ENCODE data around the gene TUBA8.
"Not testable (repeated sequence)": the region's sequence is repeated elsewhere in the genome, so short reads cannot be mapped to it uniquely, and the experiment has no call there.

Gene TUBA8

GRCh38 chr22:18155546-18155945 is 44.9 kb downstream of the TUBA8 start:
- not testable (repeated sequence) for H3K4me1 ChIP-seq (ENCODE audit: insufficient read depth, low read length); H3K27ac ChIP-seq (ENCODE audit: low read depth, low read length); H3K9ac ChIP-seq (ENCODE audit: low read depth, low read length); H3K4me3 ChIP-seq (ENCODE audit: low read length); H3K9me3 ChIP-seq (ENCODE audit: insufficient read depth, low read depth, low read length); H3K36me3 ChIP-seq (ENCODE audit: insufficient read depth, low read length); H3K27me3 ChIP-seq (ENCODE audit: insufficient read depth, low read length)
- WGBS = 97% methylated on average over 34 of the region's 34 CpGs

DNA sequence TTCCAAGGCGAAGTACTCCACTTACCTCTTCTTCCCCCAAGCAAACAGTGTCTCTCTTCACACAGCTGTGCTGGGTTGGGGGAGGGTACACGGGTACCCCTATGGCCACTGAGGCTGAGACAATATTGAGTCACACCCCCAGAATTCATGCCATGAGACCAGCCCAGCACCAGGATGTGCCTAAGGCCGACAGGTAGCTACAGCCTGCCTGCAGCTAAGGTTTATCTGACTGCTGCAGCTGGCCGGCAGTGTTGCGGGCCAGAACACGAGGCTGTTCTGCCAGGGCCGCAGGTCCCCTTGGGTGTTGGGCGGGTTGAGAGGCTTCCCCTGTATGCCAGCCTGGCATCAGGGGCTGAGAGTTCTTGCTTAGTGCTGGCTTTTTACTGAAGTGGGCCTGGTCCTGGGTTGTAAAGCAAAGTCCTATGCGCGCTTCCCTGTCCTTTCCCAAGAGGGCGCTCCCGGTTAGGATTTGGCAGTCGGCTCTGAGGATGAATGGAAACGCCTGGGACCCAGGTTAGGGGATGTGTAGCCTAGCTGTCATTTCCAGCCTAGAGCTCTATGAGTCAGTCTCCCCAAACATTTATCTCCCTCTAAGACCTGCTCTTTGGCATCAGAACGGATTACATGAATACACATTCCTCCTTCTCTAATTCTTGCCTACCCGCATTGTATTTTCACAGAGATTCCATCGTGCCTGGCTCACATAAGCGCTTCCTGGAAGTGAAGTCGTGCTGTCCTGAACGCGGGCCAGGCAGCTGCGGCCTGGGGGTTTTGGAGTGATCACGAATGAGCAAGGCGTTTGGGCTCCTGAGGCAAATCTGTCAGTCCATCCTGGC is 46.5 kb downstream of the TUBA8 start:
- Histone ChIP-seq H3K4me1 (ENCODE audit: insufficient read depth, low read length) (peaks cover 7% of the 10 kb centered on the region), H3K27ac (ENCODE audit: low read depth, low read length) (no peak overlapping the region), H3K9ac (ENCODE audit: low read depth, low read length) (no peak overlapping the region), H3K4me3 (ENCODE audit: low read length) (0 out of 2 replicates have a peak overlapping the region, but pooled peaks have one; percentile 11), H3K9me3 (ENCODE audit: insufficient read depth, low read depth, low read length) (no peaks in the 10 kb centered on the region), H3K36me3 (ENCODE audit: insufficient read depth, low read length) (no peaks in the 10 kb centered on the region), H3K27me3 (ENCODE audit: insufficient read depth, low read length) (no peaks in the 10 kb centered on the region)
- 26% methylated on average over 24 of the region's 24 CpGs for WGBS

DNA sequence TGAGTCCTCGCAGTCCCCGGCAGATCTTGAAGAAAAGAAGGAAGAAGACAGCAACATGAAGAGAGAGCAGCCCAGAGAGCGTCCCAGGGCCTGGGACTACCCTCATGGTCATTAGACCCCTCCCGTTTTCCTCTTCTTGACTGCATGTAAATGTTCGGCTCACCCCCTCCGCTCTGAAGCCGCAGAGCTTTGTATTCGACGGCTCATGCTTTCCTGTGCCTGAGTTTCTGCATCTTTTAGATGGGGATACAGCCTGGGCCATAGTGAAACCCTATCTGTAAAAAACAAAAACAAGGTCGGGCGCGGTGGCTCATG is 47.1 kb downstream of the TUBA8 start:
- 0 out of 2 replicates have a peak overlapping the region, but pooled peaks have one; percentile 11 for H3K4me3 ChIP-seq (ENCODE audit: low read length)
- H3K27ac ChIP-seq (ENCODE audit: low read depth, low read length) = no peak overlapping the region
- H3K27me3 ChIP-seq (ENCODE audit: insufficient read depth, low read length) = no peaks in the 10 kb centered on the region
- no peaks in the 10 kb centered on the region for H3K36me3 ChIP-seq (ENCODE audit: insufficient read depth, low read length)
- H3K4me1 ChIP-seq (ENCODE audit: insufficient read depth, low read length) = peaks cover 7% of the 10 kb centered on the region
- no peaks in the 10 kb centered on the region for H3K9me3 ChIP-seq (ENCODE audit: insufficient read depth, low read depth, low read length)
- WGBS = 39% methylated on average over 12 of the region's 12 CpGs
- no peak overlapping the region for H3K9ac ChIP-seq (ENCODE audit: low read depth, low read length)

GRCh38 chr22:18160641-18161040 is 50.0 kb downstream of the TUBA8 start:
- not testable (repeated sequence) for H3K27me3 ChIP-seq (ENCODE audit: insufficient read depth, low read length); H3K4me3 ChIP-seq (ENCODE audit: low read length); H3K4me1 ChIP-seq (ENCODE audit: insufficient read depth, low read length); H3K36me3 ChIP-seq (ENCODE audit: insufficient read depth, low read length); H3K9ac ChIP-seq (ENCODE audit: low read depth, low read length); H3K9me3 ChIP-seq (ENCODE audit: insufficient read depth, low read depth, low read length); H3K27ac ChIP-seq (ENCODE audit: low read depth, low read length)
- 95% methylated on average over 8 of the region's 8 CpGs for WGBS

GRCh38 chr22:18163843-18164242 is 53.2 kb downstream of the TUBA8 start:
- H3K4me1 ChIP-seq (ENCODE audit: insufficient read depth, low read length); H3K27ac ChIP-seq (ENCODE audit: low read depth, low read length); H3K4me3 ChIP-seq (ENCODE audit: low read length); H3K27me3 ChIP-seq (ENCODE audit: insufficient read depth, low read length); H3K36me3 ChIP-seq (ENCODE audit: insufficient read depth, low read length); H3K9me3 ChIP-seq (ENCODE audit: insufficient read depth, low read depth, low read length); H3K9ac ChIP-seq (ENCODE audit: low read depth, low read length): not testable (repeated sequence)
- 89% methylated on average over 5 of the region's 7 CpGs for WGBS

DNA sequence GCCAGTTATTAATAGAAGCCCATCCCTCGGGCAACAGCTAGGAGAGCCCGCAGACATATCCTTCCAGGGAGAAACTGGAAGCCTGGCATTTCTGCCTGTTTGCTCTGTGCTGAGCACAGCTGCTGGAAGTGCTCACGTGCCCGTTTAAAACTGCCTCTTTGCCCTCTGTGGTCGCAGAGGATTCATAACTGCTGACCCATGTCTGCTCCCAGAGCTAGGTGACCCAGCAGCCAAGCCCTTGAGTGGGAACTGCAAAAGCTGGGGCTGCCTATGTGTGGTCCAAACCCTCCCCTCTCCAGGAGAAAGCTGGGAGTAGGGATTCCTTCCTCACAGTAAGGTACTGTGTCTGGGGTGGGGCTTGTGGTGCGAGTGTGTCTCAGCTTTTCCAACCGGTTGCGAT is 54.0 kb downstream of the TUBA8 start:
- H3K27ac ChIP-seq (ENCODE audit: low read depth, low read length); H3K4me3 ChIP-seq (ENCODE audit: low read length): not testable (repeated sequence)
- WGBS = 39% methylated on average over 6 of the region's 8 CpGs

GRCh38 chr22:18165356-18165755 is 54.7 kb downstream of the TUBA8 start:
- H3K4me3 ChIP-seq (ENCODE audit: low read length); H3K4me1 ChIP-seq (ENCODE audit: insufficient read depth, low read length); H3K27ac ChIP-seq (ENCODE audit: low read depth, low read length); H3K27me3 ChIP-seq (ENCODE audit: insufficient read depth, low read length); H3K9me3 ChIP-seq (ENCODE audit: insufficient read depth, low read depth, low read length); H3K36me3 ChIP-seq (ENCODE audit: insufficient read depth, low read length); H3K9ac ChIP-seq (ENCODE audit: low read depth, low read length): not testable (repeated sequence)
- 20% methylated on average over 1 of the region's 7 CpGs for WGBS

More for the DNA sequence above, 54.0 kb downstream of the TUBA8 start:
- not testable (repeated sequence) for H3K9ac ChIP-seq (ENCODE audit: low read depth, low read length); H3K27me3 ChIP-seq (ENCODE audit: insufficient read depth, low read length); H3K36me3 ChIP-seq (ENCODE audit: insufficient read depth, low read length); H3K4me1 ChIP-seq (ENCODE audit: insufficient read depth, low read length); H3K9me3 ChIP-seq (ENCODE audit: insufficient read depth, low read depth, low read length)

DNA sequence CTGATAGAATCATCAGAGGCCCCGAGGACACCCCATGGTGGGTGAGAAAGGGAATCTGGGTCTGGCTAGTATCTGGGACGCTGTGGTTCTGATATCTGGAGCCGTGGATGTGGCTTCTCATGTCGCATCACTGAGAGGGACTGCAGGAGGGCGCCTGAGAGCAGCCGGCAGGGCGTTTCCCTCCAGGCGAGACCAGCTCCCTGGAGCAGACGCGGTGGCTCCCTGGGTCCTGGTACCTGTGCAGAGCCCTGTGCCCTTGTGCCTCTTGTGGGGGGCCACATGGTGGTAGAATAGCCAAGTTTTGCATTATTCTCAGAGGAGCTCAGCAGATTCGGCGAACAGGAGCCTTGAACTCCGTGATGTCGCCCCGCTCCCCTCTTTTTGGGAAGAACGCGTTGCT is 59.7 kb downstream of the TUBA8 start:
- H3K4me1 ChIP-seq (ENCODE audit: insufficient read depth, low read length); H3K27ac ChIP-seq (ENCODE audit: low read depth, low read length); H3K9ac ChIP-seq (ENCODE audit: low read depth, low read length); H3K4me3 ChIP-seq (ENCODE audit: low read length); H3K36me3 ChIP-seq (ENCODE audit: insufficient read depth, low read length); H3K27me3 ChIP-seq (ENCODE audit: insufficient read depth, low read length); H3K9me3 ChIP-seq (ENCODE audit: insufficient read depth, low read depth, low read length): not testable (repeated sequence)
- WGBS = 84% methylated on average over 17 of the region's 17 CpGs

- not testable (repeated sequence) for H3K27ac ChIP-seq (ENCODE audit: low read depth, low read length); H3K4me3 ChIP-seq (ENCODE audit: low read length); H3K9me3 ChIP-seq (ENCODE audit: insufficient read depth, low read depth, low read length); H3K9ac ChIP-seq (ENCODE audit: low read depth, low read length); H3K27me3 ChIP-seq (ENCODE audit: insufficient read depth, low read length); H3K4me1 ChIP-seq (ENCODE audit: insufficient read depth, low read length); H3K36me3 ChIP-seq (ENCODE audit: insufficient read depth, low read length)
- WGBS = no CpG with 5 or more reads among the region's 3 CpGs
These were observed 61.6 kb downstream of the TUBA8 start for GRCh38 chr22:18172203-18172602.

GRCh38 chr22:18172776-18173175 is 62.2 kb downstream of the TUBA8 start:
- not testable (repeated sequence) for H3K4me3 ChIP-seq (ENCODE audit: low read length); H3K9me3 ChIP-seq (ENCODE audit: insufficient read depth, low read depth, low read length); H3K27me3 ChIP-seq (ENCODE audit: insufficient read depth, low read length); H3K4me1 ChIP-seq (ENCODE audit: insufficient read depth, low read length); H3K27ac ChIP-seq (ENCODE audit: low read depth, low read length); H3K9ac ChIP-seq (ENCODE audit: low read depth, low read length); H3K36me3 ChIP-seq (ENCODE audit: insufficient read depth, low read length)
- WGBS = 84% methylated on average over 5 of the region's 8 CpGs

DNA sequence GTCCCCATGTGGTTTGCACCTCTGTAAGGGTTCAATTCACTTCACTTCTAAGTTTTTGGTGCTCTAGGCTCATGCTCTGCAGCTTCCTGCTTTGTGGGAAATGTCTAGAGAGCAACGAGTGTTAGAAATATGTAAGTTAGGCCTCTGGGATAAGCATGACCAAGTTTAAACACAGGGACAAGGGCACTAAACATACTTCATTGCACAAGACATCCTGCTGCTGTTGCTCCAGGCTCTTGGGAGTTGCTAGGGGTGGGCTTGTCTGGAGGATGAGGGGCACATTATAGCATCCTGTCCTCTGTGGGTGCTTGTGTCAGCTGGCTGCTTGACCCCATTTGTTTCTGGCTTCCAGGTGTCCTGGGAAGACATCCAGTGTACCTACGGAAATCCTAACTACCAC is 62.8 kb downstream of the TUBA8 start:
- H3K27me3 ChIP-seq (ENCODE audit: insufficient read depth, low read length); H3K9ac ChIP-seq (ENCODE audit: low read depth, low read length); H3K4me1 ChIP-seq (ENCODE audit: insufficient read depth, low read length); H3K9me3 ChIP-seq (ENCODE audit: insufficient read depth, low read depth, low read length); H3K4me3 ChIP-seq (ENCODE audit: low read length); H3K27ac ChIP-seq (ENCODE audit: low read depth, low read length); H3K36me3 ChIP-seq (ENCODE audit: insufficient read depth, low read length): not testable (repeated sequence)
- 100% methylated on average over 1 of the region's 2 CpGs for WGBS
